MM.1S (cell line): ENCODE results near the gene CLOCK.

ENCODE experiments used
- DNase-seq: peaks from one replicate; pipeline ENCODE4 v3.0.0-alpha.2; 2015
- H2AFZ ChIP-seq: fragments of 300-600 bp; sonication (generic); 2 replicates; pipeline ENCODE4 v1.6.0; 2016; ENCODE audit warnings: antibody characterized with exemption, low read length
- H3F3A ChIP-seq: fragments of 300-600 bp; sonication (generic); 2 replicates; pipeline ENCODE4 v1.6.1; 2016; ENCODE audit warnings: mild to moderate bottlenecking, antibody characterized with exemption, low read length, moderate library complexity, mixed read lengths; ENCODE audit not compliant: insufficient read depth
- H3K27ac ChIP-seq: fragments of 300-600 bp; sonication (generic); 2 replicates; pipeline ENCODE4 v1.5.1; 2016; ENCODE audit warnings: mild to moderate bottlenecking, low read length
- H3K27me3 ChIP-seq: fragments of 300-600 bp; sonication (generic); replicated peaks from 2 replicates; pipeline ENCODE4 v1.6.0; 2016; ENCODE audit warnings: low read length; ENCODE audit not compliant: insufficient read depth
- H3K36me3 ChIP-seq: fragments of 300-600 bp; sonication (generic); replicated peaks from 2 replicates; pipeline ENCODE4 v1.6.1; 2016; ENCODE audit warnings: mild to moderate bottlenecking, low read length, mixed read lengths; ENCODE audit not compliant: insufficient read depth
- H3K4me1 ChIP-seq: fragments of 300-600 bp; sonication (generic); 2 replicates; pipeline ENCODE4 v1.6.1; 2016; ENCODE audit warnings: low read length, mixed read lengths
- H3K4me2 ChIP-seq: fragments of 300-600 bp; sonication (generic); 2 replicates; pipeline ENCODE4 v1.6.0; 2016; ENCODE audit warnings: low read depth, low read length
- H3K4me3 ChIP-seq: fragments of 300-600 bp; sonication (generic); 2 replicates; pipeline ENCODE4 v1.5.1; 2016; ENCODE audit warnings: low read length, mixed read lengths
- H3K79me2 ChIP-seq: fragments of 300-600 bp; sonication (generic); 2 replicates; pipeline ENCODE4 v1.6.1; 2016; ENCODE audit warnings: mixed run types, low read length, mixed read lengths
- H3K9ac ChIP-seq: fragments of 300-600 bp; sonication (generic); 2 replicates; pipeline ENCODE4 v1.6.1; 2016; ENCODE audit warnings: low read length, mixed read lengths
- H3K9me2 ChIP-seq: fragments of 300-600 bp; sonication (generic); replicated peaks from 2 replicates; pipeline ENCODE4 v1.6.1; 2016; ENCODE audit warnings: mild to moderate bottlenecking, low read length, mixed read lengths; ENCODE audit not compliant: insufficient read depth
- H3K9me3 ChIP-seq: fragments of 300-600 bp; sonication (generic); replicated peaks from 2 replicates; pipeline ENCODE4 v1.6.1; 2016; ENCODE audit warnings: mild to moderate bottlenecking, low read length, mixed read lengths; ENCODE audit not compliant: insufficient read depth
- H4K20me1 ChIP-seq: fragments of 300-600 bp; sonication (generic); 2 replicates; pipeline ENCODE4 v1.6.1; 2016; ENCODE audit warnings: mild to moderate bottlenecking, low read length, moderate library complexity, mixed read lengths; ENCODE audit not compliant: insufficient read depth
- CTCF ChIP-seq: fragments of 300-600 bp; sonication (generic); IDR thresholded peaks from 2 replicates; pipeline ENCODE4 v1.5.1; 2016; ENCODE audit warnings: antibody characterized with exemption, low read length, mixed read lengths
- EZH2 ChIP-seq: fragments of 300-600 bp; sonication (generic); optimal IDR thresholded peaks from 2 replicates; pipeline ENCODE3; 2017; ENCODE audit warnings: low read depth, mild to moderate bottlenecking, antibody characterized with exemption, low read length, mixed read lengths
- EZH2phosphoT487 ChIP-seq: fragments of 300-600 bp; sonication (generic); IDR thresholded peaks from 2 replicates; pipeline ENCODE4 v1.6.1; 2018; ENCODE audit warnings: antibody characterized with exemption, low read length

The CLOCK gene

GRCh38 chr4:55534306-55534705 is 12.4 kb downstream of the CLOCK start:
- no peaks in the 10 kb centered on the region for H3K36me3 ChIP-seq
- DNase-seq = no peak
- no peak overlapping the region for H2AFZ ChIP-seq
- TF ChIP-seq EZH2phosphoT487 (no peak), CTCF (no peak)
- peaks cover 58% of the 10 kb centered on the region for H3K79me2 ChIP-seq
- no peaks in the 10 kb centered on the region for H3K9me3 ChIP-seq
- H3K27me3 ChIP-seq = no peaks in the 10 kb centered on the region
- H4K20me1 ChIP-seq = no peaks in the 10 kb centered on the region
- H3K4me3 ChIP-seq = no peak overlapping the region
- H3K4me1 ChIP-seq = no peaks in the 10 kb centered on the region
- no peak overlapping the region for H3K9ac ChIP-seq
- no peak overlapping the region for H3K4me2 ChIP-seq
- H3F3A ChIP-seq = no peaks in the 10 kb centered on the region
- H3K27ac ChIP-seq = no peak overlapping the region
- no peaks in the 10 kb centered on the region for H3K9me2 ChIP-seq

GRCh38 chr4:55530691-55531090 is 16.0 kb downstream of the CLOCK start:
- Histone ChIP-seq H3K4me2 (no peak overlapping the region), H3K79me2 (peaks cover 44% of the 10 kb centered on the region), H3K4me1 (no peaks in the 10 kb centered on the region), H3K4me3 (no peak overlapping the region), H3K9me2 (no peaks in the 10 kb centered on the region), H3K9ac (no peak overlapping the region), H2AFZ (no peak overlapping the region), H3K27ac (no peak overlapping the region), H3K27me3 (no peaks in the 10 kb centered on the region), H3F3A (no peaks in the 10 kb centered on the region), H3K9me3 (no peaks in the 10 kb centered on the region), H4K20me1 (no peaks in the 10 kb centered on the region), H3K36me3 (no peaks in the 10 kb centered on the region)
- DNase-seq = no peak
- TF ChIP-seq CTCF (no peak), EZH2phosphoT487 (no peak), EZH2 (no peak)

- Histone ChIP-seq H3K4me2 (no peak overlapping the region), H3K4me1 (no peaks in the 10 kb centered on the region), H3K79me2 (peaks cover 44% of the 10 kb centered on the region), H3F3A (no peaks in the 10 kb centered on the region), H3K9me3 (no peaks in the 10 kb centered on the region), H3K27me3 (no peaks in the 10 kb centered on the region), H3K4me3 (no peak overlapping the region), H3K36me3 (no peaks in the 10 kb centered on the region), H3K27ac (no peak overlapping the region), H3K9ac (no peak overlapping the region), H2AFZ (no peak overlapping the region), H4K20me1 (no peaks in the 10 kb centered on the region), H3K9me2 (no peaks in the 10 kb centered on the region)
- DNase-seq = no peak
- TF ChIP-seq CTCF (no peak), EZH2 (no peak), EZH2phosphoT487 (no peak)
Observed at GRCh38 chr4:55530167-55530566, 16.5 kb downstream of the CLOCK start.

DNA sequence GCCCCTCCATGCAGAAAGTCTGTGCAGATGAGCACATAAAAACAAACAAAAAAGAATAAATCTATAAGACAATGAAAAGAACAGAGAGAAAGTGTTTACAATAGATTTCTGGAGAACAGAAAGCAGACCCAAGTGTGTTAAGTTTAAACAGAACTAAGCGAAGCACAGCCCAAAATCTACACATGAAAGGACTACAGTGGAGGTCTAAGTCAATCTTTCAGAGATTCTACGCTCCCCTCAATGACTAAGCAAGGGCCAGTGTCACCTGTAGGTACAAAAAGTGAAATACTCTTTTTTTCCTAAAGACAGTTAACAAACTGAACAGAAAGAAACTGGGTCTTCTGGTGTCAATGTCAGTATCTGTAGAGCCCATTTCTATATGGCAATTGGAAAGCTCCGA is 18.2 kb downstream of the CLOCK start:
- Histone ChIP-seq H3K36me3 (no peaks in the 10 kb centered on the region), H3K9me3 (no peaks in the 10 kb centered on the region), H4K20me1 (no peaks in the 10 kb centered on the region), H3K4me3 (no peak overlapping the region), H3K79me2 (peaks cover 35% of the 10 kb centered on the region), H3K4me1 (no peaks in the 10 kb centered on the region), H3K27ac (no peak overlapping the region), H3K4me2 (no peak overlapping the region), H3F3A (no peaks in the 10 kb centered on the region), H3K9ac (no peak overlapping the region), H3K27me3 (no peaks in the 10 kb centered on the region), H2AFZ (no peak overlapping the region), H3K9me2 (no peaks in the 10 kb centered on the region)
- TF ChIP-seq CTCF = no peak
- no peak for TF ChIP-seq EZH2
- TF ChIP-seq EZH2phosphoT487 = no peak
- no peak for DNase-seq
